Central memory CD8-positive, alpha-beta T cell (primary cell): ENCODE measurements around the gene MYH3.
A peak's percentile ranks its signal among the peaks of the same experiment; 100 is the strongest.

Source experiments
- ATAC-seq: fragments of 150-1000 bp; cut with Tn5 transposase; replicated peaks from 2 replicates; pipeline ENCODE4 v1.10.0; 2022; ENCODE audit warnings: mild to moderate bottlenecking, moderate FRiP score, moderate number of reproducible peaks; ENCODE audit not compliant: poor library complexity, severe bottlenecking; ENCODE audit errors: extremely low read depth
- DNase-seq, 2 donors: peaks; one replicate each; pipeline ENCODE4 v3.0.0; 2021; ENCODE audit warnings: low spot score in 2 of 2
- H3K27ac Mint-ChIP-seq: one replicate; pipeline ENCODE4 v1.8.0; 2022; ENCODE audit warnings: low read depth, mild to moderate bottlenecking, moderate library complexity, mixed read lengths
- H3K27me3 Mint-ChIP-seq: one replicate; pipeline ENCODE4 v1.8.0; 2022; ENCODE audit warnings: mixed read lengths
- H3K36me3 Mint-ChIP-seq: one replicate; pipeline ENCODE4 v1.8.0; 2022; ENCODE audit warnings: mild to moderate bottlenecking, moderate library complexity, mixed read lengths; ENCODE audit not compliant: insufficient read depth
- H3K4me1 Mint-ChIP-seq: one replicate; pipeline ENCODE4 v1.8.0; 2022; ENCODE audit warnings: mixed read lengths
- H3K4me3 Mint-ChIP-seq: one replicate; pipeline ENCODE4 v1.8.0; 2022; ENCODE audit warnings: mild to moderate bottlenecking, moderate library complexity, mixed read lengths
- H3K9me3 Mint-ChIP-seq: one replicate; pipeline ENCODE4 v1.8.0; 2022; ENCODE audit warnings: mixed read lengths

Gene MYH3

DNA sequence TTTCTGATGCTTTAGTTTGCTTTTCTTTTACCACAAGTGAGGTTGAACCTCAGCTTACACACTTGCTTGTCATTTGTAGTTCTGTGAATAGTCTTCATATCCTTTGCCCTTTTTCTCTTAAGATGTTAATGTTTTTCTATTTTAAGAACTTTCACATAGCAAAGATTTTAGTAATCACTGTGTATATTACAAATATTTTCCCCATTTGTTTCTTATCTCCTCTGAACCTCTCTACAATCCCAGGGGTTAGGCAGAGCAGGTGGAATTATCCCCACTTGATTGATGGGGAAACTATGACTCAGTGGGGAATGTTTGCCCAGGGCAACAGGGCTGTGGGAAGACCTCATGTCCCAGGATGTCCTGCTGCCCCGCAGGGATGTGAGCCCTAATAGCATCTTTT is 11.7 kb upstream of the MYH3 start:
- no peaks in the 10 kb centered on the region for H3K9me3 Mint-ChIP-seq
- DNase-seq, result no peak
- no peak for ATAC-seq
- peaks cover 7% of the 10 kb centered on the region for H3K36me3 Mint-ChIP-seq
- H3K4me3 Mint-ChIP-seq, result no peak overlapping the region
- no peaks in the 10 kb centered on the region for H3K27me3 Mint-ChIP-seq
- no peak overlapping the region for H3K27ac Mint-ChIP-seq
- no peaks in the 10 kb centered on the region for H3K4me1 Mint-ChIP-seq

DNA sequence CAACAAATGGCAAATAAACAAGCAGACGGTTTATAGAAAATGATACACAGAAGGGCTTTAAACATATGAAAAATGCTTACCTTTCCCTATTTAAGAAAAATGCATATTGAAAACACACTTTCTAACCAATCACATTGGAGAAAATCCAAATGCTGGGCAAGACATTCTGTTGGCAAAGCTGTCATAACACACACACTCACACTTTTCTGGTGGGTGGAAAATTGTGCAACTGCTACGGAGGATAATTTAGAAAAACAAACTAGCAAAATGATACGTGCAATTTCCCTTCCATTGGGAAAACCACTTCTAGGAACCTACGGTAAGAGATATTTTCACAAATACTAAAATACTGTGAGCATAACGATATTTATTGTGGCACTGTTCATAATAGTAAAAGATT is 9.8 kb upstream of the MYH3 start:
- DNase-seq, result no peak
- H3K27ac Mint-ChIP-seq, result no peak overlapping the region
- no peak overlapping the region for H3K4me3 Mint-ChIP-seq
- H3K36me3 Mint-ChIP-seq, result peaks cover 5% of the 10 kb centered on the region
- ATAC-seq, result no peak
- H3K4me1 Mint-ChIP-seq, result no peaks in the 10 kb centered on the region
- no peaks in the 10 kb centered on the region for H3K9me3 Mint-ChIP-seq
- H3K27me3 Mint-ChIP-seq, result no peaks in the 10 kb centered on the region

GRCh38 chr17:10664571-10664970 is 7.5 kb upstream of the MYH3 start:
- H3K36me3 Mint-ChIP-seq, result peaks cover 5% of the 10 kb centered on the region
- H3K27me3 Mint-ChIP-seq, result no peaks in the 10 kb centered on the region
- H3K4me1 Mint-ChIP-seq, result no peaks in the 10 kb centered on the region
- H3K27ac Mint-ChIP-seq, result no peak overlapping the region
- no peaks in the 10 kb centered on the region for H3K9me3 Mint-ChIP-seq
- no peak overlapping the region for H3K4me3 Mint-ChIP-seq
- ATAC-seq, result no peak
- no peak for DNase-seq

DNA sequence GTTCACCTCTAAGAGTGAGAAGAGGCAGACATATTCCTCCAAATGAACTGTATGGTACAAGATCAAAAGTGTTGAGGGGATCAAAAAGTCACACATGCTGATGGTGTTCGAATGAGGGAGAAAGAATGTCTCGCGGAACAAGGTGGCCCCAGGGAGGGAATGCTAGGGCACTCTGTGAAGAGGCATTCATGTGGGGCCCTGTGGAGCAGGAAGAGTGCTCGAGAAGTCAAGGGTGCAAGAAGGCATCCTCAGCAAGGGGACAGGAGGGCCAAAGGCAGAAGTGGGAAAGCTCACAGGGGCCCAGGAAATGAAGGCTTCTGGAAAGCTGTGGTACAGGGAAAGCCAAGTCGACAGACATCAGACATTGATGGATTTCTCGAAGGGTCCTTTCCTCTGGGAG is 6.1 kb upstream of the MYH3 start:
- ATAC-seq, result no peak
- no peaks in the 10 kb centered on the region for H3K9me3 Mint-ChIP-seq
- H3K27ac Mint-ChIP-seq, result no peak overlapping the region
- peaks cover 2% of the 10 kb centered on the region for H3K36me3 Mint-ChIP-seq
- no peaks in the 10 kb centered on the region for H3K27me3 Mint-ChIP-seq
- no peaks in the 10 kb centered on the region for H3K4me1 Mint-ChIP-seq
- no peak overlapping the region for H3K4me3 Mint-ChIP-seq
- DNase-seq, result no peak

DNA sequence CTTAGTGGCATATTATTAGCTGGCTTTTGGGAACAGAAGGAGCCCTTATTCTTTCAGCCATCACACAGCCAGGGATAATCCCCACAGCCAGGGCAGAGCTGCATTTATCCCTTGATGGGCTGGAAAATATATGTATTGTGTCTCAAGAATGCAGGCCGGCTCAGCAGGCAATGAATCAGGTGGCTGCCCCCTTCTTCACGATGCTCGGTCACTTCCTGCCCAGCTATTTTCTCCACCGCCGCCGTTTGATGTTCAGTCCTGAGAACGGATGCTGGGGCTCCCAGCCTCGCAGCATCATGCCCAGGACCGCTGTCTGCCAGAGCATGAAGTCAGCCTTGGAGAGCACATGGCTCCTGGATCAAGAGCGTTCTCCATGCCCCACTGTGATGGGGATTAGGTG is 4.3 kb upstream of the MYH3 start:
- H3K4me1 Mint-ChIP-seq, result no peaks in the 10 kb centered on the region
- H3K36me3 Mint-ChIP-seq, result peaks cover 2% of the 10 kb centered on the region
- H3K27me3 Mint-ChIP-seq, result no peaks in the 10 kb centered on the region
- H3K27ac Mint-ChIP-seq, result no peak overlapping the region
- no peak overlapping the region for H3K4me3 Mint-ChIP-seq
- no peak for DNase-seq
- ATAC-seq, result no peak
- no peaks in the 10 kb centered on the region for H3K9me3 Mint-ChIP-seq

DNA sequence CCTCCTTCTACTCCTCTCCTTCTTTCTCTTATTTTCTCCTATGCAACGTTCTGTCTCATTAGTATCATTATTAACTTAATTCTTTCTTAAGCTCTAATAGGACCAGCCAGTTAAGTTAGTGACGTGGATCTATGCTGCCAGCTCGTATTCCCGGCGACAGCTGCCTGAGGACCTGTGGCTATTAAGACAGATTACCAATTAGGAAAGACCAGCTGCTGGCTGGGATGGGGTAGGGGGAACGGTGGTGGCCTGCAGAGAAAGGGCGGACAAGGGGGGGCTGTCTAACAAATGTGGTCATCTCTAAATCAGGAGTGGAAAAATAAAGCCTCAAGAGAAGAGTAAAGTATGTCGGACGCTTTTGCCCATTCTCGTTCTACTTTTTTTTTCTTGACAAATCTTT is 770 bp upstream of the MYH3 start:
- no peaks in the 10 kb centered on the region for H3K36me3 Mint-ChIP-seq
- DNase-seq (no peak), ATAC-seq (no peak)
- peaks cover 17% of the 10 kb centered on the region for H3K27me3 Mint-ChIP-seq
- H3K27ac Mint-ChIP-seq, result no peak overlapping the region
- no peaks in the 10 kb centered on the region for H3K4me1 Mint-ChIP-seq
- no peaks in the 10 kb centered on the region for H3K9me3 Mint-ChIP-seq
- no peak overlapping the region for H3K4me3 Mint-ChIP-seq

GRCh38 chr17:10653987-10654386 is 3.1 kb downstream of the MYH3 start:
- ATAC-seq, result no peak
- H3K4me1 Mint-ChIP-seq, result no peaks in the 10 kb centered on the region
- H3K27ac Mint-ChIP-seq, result no peak overlapping the region
- no peaks in the 10 kb centered on the region for H3K9me3 Mint-ChIP-seq
- H3K27me3 Mint-ChIP-seq, result peaks cover 18% of the 10 kb centered on the region
- no peak overlapping the region for H3K4me3 Mint-ChIP-seq
- no peaks in the 10 kb centered on the region for H3K36me3 Mint-ChIP-seq
- no peak for DNase-seq

- Mint-ChIP-seq H3K4me1 (no peaks in the 10 kb centered on the region), H3K27me3 (peaks cover 18% of the 10 kb centered on the region), H3K27ac (no peak overlapping the region), H3K9me3 (no peaks in the 10 kb centered on the region), H3K4me3 (no peak overlapping the region), H3K36me3 (peaks cover under 1% of the 10 kb centered on the region)
- ATAC-seq (no peak), DNase-seq (no peak)
These were observed 4.0 kb downstream of the MYH3 start for GRCh38 chr17:10652984-10653659.

DNA sequence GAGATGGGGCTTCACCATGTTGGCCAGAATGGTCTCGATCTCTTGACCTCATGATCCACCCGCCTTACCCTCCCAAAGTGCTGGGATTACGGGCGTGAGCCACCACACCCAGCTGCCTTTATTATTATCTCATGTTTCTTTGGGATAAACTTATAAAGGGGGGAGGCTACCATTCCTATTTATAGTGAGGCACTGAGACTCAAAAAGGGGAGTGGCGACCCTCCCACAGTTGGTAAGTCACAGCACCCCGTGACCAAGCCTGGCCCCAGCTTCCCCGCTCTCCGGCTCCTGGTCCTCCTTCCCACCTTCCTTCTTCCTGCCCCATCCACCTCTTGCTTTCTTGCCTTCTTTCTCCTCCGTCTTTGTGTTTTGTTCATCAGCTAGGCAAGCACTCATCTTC is 5.2 kb downstream of the MYH3 start:
- Mint-ChIP-seq H3K27ac (no peak overlapping the region), H3K4me3 (no peak overlapping the region), H3K4me1 (no peaks in the 10 kb centered on the region), H3K9me3 (no peaks in the 10 kb centered on the region), H3K36me3 (peaks cover 1% of the 10 kb centered on the region), H3K27me3 (peaks cover 18% of the 10 kb centered on the region)
- no peak for ATAC-seq
- DNase-seq, result no peak

DNA sequence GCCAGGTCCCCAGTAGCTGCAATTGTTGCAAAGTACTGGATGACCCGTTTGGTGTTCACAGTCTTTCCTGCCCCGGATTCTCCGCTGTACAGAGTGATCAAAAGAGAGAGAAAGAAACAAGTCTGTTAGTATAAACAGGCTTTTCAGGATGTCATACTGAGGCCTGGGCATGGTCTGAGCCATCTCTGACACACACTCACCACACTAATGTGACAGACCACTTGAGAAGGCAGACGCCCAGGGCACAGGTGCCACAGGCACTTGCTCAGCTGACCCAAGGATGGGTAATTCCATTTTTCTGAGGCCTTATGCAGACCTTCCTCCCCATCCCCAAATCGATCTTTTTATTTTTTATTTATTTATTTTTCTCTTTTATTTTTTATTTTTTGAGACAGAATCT is 7.5 kb downstream of the MYH3 start:
- no peak for ATAC-seq
- peaks cover 3% of the 10 kb centered on the region for H3K36me3 Mint-ChIP-seq

DNA sequence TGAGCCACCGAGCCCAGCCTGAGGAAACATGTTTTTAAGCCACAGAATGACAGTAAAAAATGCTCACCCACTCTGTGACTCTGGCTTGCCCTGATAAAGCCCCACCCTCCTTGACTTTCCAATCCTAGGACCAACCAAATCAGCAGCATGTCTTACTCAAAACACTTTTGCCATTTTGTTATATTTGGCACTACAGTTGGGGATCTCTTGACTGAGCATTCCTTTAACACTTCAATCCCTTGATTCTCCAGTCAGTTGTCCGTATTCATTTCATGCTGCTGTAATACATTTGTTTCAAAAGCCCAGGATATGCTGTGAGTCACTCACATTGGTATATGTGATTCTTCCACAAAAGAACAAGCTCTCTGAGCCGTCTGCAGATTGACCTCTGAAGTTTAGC is 8.2 kb downstream of the MYH3 start:
- ATAC-seq (no peak), DNase-seq (no peak)
- Mint-ChIP-seq H3K36me3 (peaks cover 4% of the 10 kb centered on the region), H3K27me3 (peaks cover 12% of the 10 kb centered on the region), H3K9me3 (no peaks in the 10 kb centered on the region), H3K4me1 (no peaks in the 10 kb centered on the region), H3K4me3 (no peak overlapping the region), H3K27ac (no peak overlapping the region)

More for the DNA sequence above, 7.5 kb downstream of the MYH3 start:
- no peak overlapping the region for H3K27ac Mint-ChIP-seq
- H3K27me3 Mint-ChIP-seq, result peaks cover 18% of the 10 kb centered on the region
- H3K4me3 Mint-ChIP-seq, result no peak overlapping the region
- no peaks in the 10 kb centered on the region for H3K9me3 Mint-ChIP-seq
- no peaks in the 10 kb centered on the region for H3K4me1 Mint-ChIP-seq
- DNase-seq, result no peak

DNA sequence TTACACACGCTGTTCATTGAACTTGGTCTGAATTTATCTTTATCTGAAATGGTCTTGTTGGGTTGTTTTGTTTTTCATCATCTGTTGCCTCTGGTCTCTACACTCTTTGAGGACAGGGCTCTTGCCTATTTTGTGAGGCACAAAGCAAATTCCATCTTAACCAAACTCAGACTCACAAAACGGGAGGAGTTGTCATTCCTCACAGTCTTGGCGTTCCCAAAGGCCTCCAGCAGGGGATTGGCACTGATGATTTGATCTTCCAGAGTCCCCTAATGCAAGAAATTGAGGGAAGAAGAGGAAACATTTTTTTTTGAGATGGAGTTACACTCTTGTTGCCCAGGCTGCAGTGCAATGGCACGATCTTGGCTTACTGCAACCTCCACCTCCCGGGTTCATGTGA is 8.7 kb downstream of the MYH3 start:
- H3K4me1 Mint-ChIP-seq, result no peaks in the 10 kb centered on the region
- ATAC-seq (no peak), DNase-seq (no peak)
- peaks cover 6% of the 10 kb centered on the region for H3K27me3 Mint-ChIP-seq
- H3K36me3 Mint-ChIP-seq, result peaks cover 4% of the 10 kb centered on the region
- no peaks in the 10 kb centered on the region for H3K9me3 Mint-ChIP-seq
- H3K27ac Mint-ChIP-seq, result no peak overlapping the region
- H3K4me3 Mint-ChIP-seq, result no peak overlapping the region

DNA sequence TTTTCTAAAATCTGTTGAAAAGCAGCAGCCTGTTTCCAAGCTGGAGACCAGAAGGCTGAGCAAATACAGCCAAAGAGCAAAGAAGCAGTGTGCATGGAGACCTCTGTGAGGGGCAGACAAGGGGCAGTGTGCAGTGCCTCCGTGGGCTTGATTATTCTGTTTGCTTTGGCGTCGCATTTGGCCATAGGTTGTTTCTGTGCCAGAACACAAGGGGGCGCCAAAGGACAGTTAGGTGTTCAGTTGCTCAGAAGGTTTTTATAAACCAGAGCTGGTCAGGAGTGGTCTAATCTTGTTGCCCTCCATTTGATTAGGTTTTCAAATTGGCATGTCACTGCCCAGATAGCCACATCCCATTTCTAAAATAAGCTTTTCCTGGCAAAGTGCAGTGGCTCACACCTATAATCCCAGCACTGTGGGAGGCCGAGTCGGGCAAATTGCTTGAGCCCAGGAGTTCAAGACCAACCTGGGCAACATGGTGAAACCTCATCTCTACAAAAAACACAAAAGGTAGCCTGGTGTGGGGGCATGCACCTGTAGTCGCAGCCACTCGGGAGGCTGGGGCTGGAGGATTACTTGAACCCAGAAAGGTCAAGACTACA is 10.6 kb downstream of the MYH3 start:
- H3K36me3 Mint-ChIP-seq, result peaks cover 6% of the 10 kb centered on the region
- no peak overlapping the region for H3K4me3 Mint-ChIP-seq
- no peaks in the 10 kb centered on the region for H3K27me3 Mint-ChIP-seq
- H3K9me3 Mint-ChIP-seq, result no peaks in the 10 kb centered on the region
- DNase-seq, result peak; percentile 36 to 62
- H3K27ac Mint-ChIP-seq, result no peak overlapping the region
- ATAC-seq, result peak; percentile 52
- no peaks in the 10 kb centered on the region for H3K4me1 Mint-ChIP-seq
